ENCODE results near the gene FAM32A. TPM values are rescaled to one million over a fixed set of nuclear protein-coding genes. Genes with fewer than 3 reads are reported as not detected.

FAM32A gene
- total RNA-seq, 1 donor from 2014 or later, result 64.0 TPM

GRCh38 chr19:16202320-16203255 is 17.4 kb downstream of the FAM32A start:
- DNase-seq (ENCODE audit: low spot score), result no peak

GRCh38 chr19:16203256-16204004 is 18.2 kb downstream of the FAM32A start:
- no peak for DNase-seq (ENCODE audit: low spot score)

- DNase-seq (ENCODE audit: low spot score), result no peak
These were observed 18.7 kb downstream of the FAM32A start for GRCh38 chr19:16204005-16204294.

GRCh38 chr19:16205205-16206045 is 20.2 kb downstream of the FAM32A start:
- DNase-seq (ENCODE audit: low spot score), result no peak

GRCh38 chr19:16206046-16206605 is 20.9 kb downstream of the FAM32A start:
- DNase-seq (ENCODE audit: low spot score), result no peak

- no peak for DNase-seq (ENCODE audit: low spot score)
These were observed 21.4 kb downstream of the FAM32A start for GRCh38 chr19:16206637-16207036.

- no peak for DNase-seq (ENCODE audit: low spot score)
These were observed 21.9 kb downstream of the FAM32A start for GRCh38 chr19:16207063-16207462.

GRCh38 chr19:16207490-16208025 is 22.3 kb downstream of the FAM32A start:
- no peak for DNase-seq (ENCODE audit: low spot score)

- DNase-seq (ENCODE audit: low spot score), result no peak
These were observed 23.0 kb downstream of the FAM32A start for GRCh38 chr19:16208064-16208759.

GRCh38 chr19:16208847-16209665 is 23.8 kb downstream of the FAM32A start:
- DNase-seq (ENCODE audit: low spot score), result no peak

- no peak for DNase-seq (ENCODE audit: low spot score)
These were observed 25.0 kb downstream of the FAM32A start for GRCh38 chr19:16210168-16210567.

- DNase-seq (ENCODE audit: low spot score), result no peak
These were observed 27.9 kb downstream of the FAM32A start for GRCh38 chr19:16213076-16213475.

- no peak for DNase-seq (ENCODE audit: low spot score)
These were observed 31.8 kb downstream of the FAM32A start for GRCh38 chr19:16216744-16217670.

- no peak for DNase-seq (ENCODE audit: low spot score)
These were observed 32.7 kb downstream of the FAM32A start for GRCh38 chr19:16217716-16218451.

GRCh38 chr19:16218851-16219250 is 33.6 kb downstream of the FAM32A start:
- DNase-seq (ENCODE audit: low spot score), result no peak

GRCh38 chr19:16222806-16223205 is 37.6 kb downstream of the FAM32A start:
- no peak for DNase-seq (ENCODE audit: low spot score)

GRCh38 chr19:16223746-16224145 is 38.5 kb downstream of the FAM32A start:
- DNase-seq (ENCODE audit: low spot score), result no peak
